Rectal smooth muscle tissue (tissue), 1 donor: ENCODE data around the gene IL9.

Experiments
- H3K27ac ChIP-seq: one replicate; pipeline ENCODE4 v1.7.0; 2013; ENCODE audit warnings: low read depth, low read length, inconsistent platforms
- H3K27me3 ChIP-seq: one replicate; pipeline ENCODE4 v1.7.0; 2013; ENCODE audit warnings: low read length; ENCODE audit not compliant: control insufficient read depth, insufficient read depth
- H3K36me3 ChIP-seq: one replicate; pipeline ENCODE4 v1.7.0; 2013; ENCODE audit warnings: low read length; ENCODE audit not compliant: control insufficient read depth, insufficient read depth
- H3K4me1 ChIP-seq: one replicate; pipeline ENCODE4 v1.7.0; 2013; ENCODE audit warnings: low read length; ENCODE audit not compliant: control insufficient read depth, insufficient read depth
- H3K4me3 ChIP-seq: one replicate; pipeline ENCODE4 v1.7.0; 2013; ENCODE audit warnings: low read length
- H3K9ac ChIP-seq: one replicate; pipeline ENCODE4 v1.7.0; 2013; ENCODE audit warnings: low read length

Gene IL9

DNA sequence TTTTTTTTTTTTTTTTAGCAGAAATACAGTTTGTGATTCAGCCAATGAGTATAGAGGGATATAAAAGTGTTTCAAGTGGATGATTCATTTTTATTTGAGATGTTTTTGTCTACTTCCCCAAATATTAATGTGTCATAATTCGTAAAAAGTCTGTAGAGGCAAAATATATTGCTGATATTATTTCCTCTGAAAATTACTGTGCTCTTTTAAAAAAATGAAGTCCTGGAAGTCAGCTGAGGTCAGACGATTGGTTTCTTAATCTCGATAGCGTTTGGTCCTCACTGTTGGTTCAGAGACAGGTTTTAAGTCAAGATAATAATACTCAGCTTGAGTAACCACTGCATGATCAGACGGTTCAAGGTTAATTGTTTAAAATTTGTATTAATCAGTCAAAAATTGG, 19.5 kb downstream of the IL9 start:
- H3K4me3 ChIP-seq: no peak overlapping the region
- no peak overlapping the region for H3K27ac ChIP-seq
- H3K9ac ChIP-seq: no peak overlapping the region
- H3K4me1 ChIP-seq: peaks cover 6% of the 10 kb centered on the region
- H3K36me3 ChIP-seq: no peaks in the 10 kb centered on the region
- no peaks in the 10 kb centered on the region for H3K27me3 ChIP-seq

DNA sequence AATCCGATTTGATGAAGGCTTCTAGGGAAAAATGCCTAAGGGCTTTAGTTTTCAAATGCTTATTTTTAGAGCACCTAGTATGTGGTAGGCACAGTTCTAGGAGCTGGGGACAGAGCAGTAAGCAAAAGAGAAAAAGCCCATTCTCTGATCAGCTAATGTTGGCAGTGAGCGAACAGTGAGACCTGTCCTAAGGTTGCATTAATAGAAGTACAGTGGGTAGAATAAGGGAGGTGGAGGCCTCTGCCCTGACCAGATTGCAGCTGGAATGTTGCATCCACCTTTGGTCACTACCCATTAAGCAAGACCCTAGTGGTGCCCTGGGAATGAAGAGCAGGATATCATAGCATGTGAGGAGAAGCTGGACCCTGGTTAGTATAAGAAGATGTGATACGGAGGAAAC, 20.1 kb downstream of the IL9 start:
- Histone ChIP-seq H3K27me3 (no peaks in the 10 kb centered on the region), H3K4me1 (peaks cover 6% of the 10 kb centered on the region), H3K9ac (no peak overlapping the region), H3K4me3 (no peak overlapping the region), H3K36me3 (no peaks in the 10 kb centered on the region), H3K27ac (no peak overlapping the region)

DNA sequence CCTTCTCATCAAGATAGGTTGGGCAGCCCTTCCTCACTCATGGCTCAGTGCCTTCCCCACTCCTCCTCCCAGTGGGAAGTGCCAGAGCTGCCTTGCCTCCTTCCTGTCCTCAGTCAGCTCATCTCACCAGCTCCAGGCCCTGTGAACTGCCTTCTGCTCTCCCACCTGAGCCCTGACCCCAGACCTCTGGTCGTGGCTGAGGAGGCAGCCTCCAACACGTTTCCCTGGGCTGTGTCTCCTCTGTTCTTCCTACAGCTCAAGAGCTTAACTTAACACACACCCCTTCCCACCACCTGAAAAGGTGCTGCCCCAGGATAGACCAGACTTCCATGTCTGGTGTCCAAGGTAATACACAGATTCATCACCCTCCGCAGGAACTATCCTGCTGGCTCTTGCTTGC, 21.2 kb downstream of the IL9 start:
- no peak overlapping the region for H3K27ac ChIP-seq
- no peak overlapping the region for H3K9ac ChIP-seq
- H3K27me3 ChIP-seq: no peaks in the 10 kb centered on the region
- H3K4me1 ChIP-seq: peaks cover 6% of the 10 kb centered on the region
- H3K4me3 ChIP-seq: no peak overlapping the region
- H3K36me3 ChIP-seq: no peaks in the 10 kb centered on the region

- no peak overlapping the region for H3K9ac ChIP-seq
- H3K36me3 ChIP-seq: no peaks in the 10 kb centered on the region
- peaks cover 6% of the 10 kb centered on the region for H3K4me1 ChIP-seq
- no peaks in the 10 kb centered on the region for H3K27me3 ChIP-seq
- no peak overlapping the region for H3K27ac ChIP-seq
- no peak overlapping the region for H3K4me3 ChIP-seq
Measured at GRCh38 chr5:135873831-135874230, 21.8 kb downstream of the IL9 start.

DNA sequence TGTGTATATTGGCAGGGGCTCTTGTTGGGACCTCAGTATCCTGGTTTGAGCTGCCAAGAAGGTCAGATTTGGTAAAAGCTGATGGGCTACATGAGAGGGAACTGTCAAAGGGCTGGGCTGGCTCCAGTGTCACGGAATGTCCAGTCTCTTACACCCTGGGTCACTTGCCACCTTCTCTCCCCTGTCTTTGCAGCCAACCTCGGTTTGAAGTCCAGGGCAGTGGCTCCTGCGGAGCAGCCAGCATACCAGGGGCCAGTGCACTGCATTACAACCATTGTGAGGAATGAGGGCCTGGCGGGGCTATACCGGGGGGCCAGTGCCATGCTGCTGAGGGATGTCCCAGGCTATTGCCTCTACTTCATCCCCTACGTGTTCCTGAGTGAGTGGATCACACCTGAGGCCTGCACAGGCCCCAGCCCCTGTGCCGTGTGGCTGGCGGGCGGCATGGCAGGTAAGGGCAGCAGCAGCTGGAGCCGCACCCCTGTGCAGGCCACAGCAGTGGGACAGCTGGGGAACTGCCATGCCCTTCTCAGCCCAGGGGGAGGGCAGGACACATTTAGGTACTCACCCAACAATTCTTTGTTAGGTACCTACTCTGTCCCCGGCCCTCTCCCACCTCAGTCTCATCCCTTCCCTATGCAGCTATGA, 24.2 kb downstream of the IL9 start:
- no peaks in the 10 kb centered on the region for H3K36me3 ChIP-seq
- no peak overlapping the region for H3K27ac ChIP-seq
- no peak overlapping the region for H3K4me3 ChIP-seq
- H3K4me1 ChIP-seq: no peaks in the 10 kb centered on the region
- H3K9ac ChIP-seq: no peak overlapping the region
- H3K27me3 ChIP-seq: no peaks in the 10 kb centered on the region

GRCh38 chr5:135869935-135870334, 25.7 kb downstream of the IL9 start:
- Histone ChIP-seq H3K27me3 (peaks cover 2% of the 10 kb centered on the region), H3K9ac (no peak overlapping the region), H3K4me1 (no peaks in the 10 kb centered on the region), H3K36me3 (no peaks in the 10 kb centered on the region), H3K4me3 (no peak overlapping the region), H3K27ac (no peak overlapping the region)

GRCh38 chr5:135869276-135869675, 26.4 kb downstream of the IL9 start:
- Histone ChIP-seq H3K36me3 (no peaks in the 10 kb centered on the region), H3K4me1 (no peaks in the 10 kb centered on the region), H3K27ac (no peak overlapping the region), H3K9ac (no peak overlapping the region), H3K4me3 (no peak overlapping the region), H3K27me3 (peaks cover 2% of the 10 kb centered on the region)

DNA sequence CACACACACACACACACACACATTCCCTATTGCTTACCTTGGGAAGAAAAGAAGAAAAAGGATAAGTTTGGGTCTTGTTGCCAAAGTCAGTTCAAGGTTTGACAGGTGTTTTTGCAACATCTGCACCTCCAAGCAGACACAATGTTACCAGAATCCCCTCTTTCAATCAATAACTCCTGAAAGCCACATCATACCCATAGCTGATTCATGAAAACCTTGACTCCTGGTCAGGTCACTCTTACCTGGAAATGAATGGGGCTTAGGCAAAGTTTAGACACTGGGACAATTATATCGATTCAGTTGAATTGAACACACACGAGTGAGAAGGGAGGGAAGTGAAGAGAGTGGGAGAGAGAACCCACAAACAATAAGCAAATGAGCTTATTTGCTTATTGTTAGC, 27.0 kb downstream of the IL9 start:
- Histone ChIP-seq H3K4me1 (no peaks in the 10 kb centered on the region), H3K36me3 (no peaks in the 10 kb centered on the region), H3K9ac (no peak overlapping the region), H3K27me3 (peaks cover 2% of the 10 kb centered on the region), H3K4me3 (no peak overlapping the region), H3K27ac (no peak overlapping the region)

DNA sequence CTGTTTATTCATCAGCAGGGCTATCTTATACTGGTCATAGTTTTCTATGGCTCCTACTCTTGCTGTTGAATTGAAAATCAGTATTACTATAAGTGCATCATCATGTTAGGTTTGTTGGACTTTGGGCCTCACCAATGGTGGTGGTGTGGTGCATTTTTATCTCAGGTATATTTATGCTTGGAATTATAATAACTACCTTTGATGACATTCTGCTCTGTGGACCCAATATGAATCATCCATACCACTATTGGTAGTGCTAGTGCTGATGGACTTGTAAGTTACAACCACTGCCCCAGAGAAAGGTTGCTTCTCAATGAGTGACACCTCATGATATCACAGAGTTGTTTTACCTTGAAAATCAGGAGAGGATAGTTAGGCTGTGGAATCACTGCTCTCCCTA, 28.0 kb downstream of the IL9 start:
- Histone ChIP-seq H3K4me3 (no peak overlapping the region), H3K27me3 (peaks cover 2% of the 10 kb centered on the region), H3K36me3 (no peaks in the 10 kb centered on the region), H3K9ac (no peak overlapping the region), H3K27ac (no peak overlapping the region), H3K4me1 (no peaks in the 10 kb centered on the region)

GRCh38 chr5:135866016-135866415, 29.6 kb downstream of the IL9 start:
- Histone ChIP-seq H3K36me3 (no peaks in the 10 kb centered on the region), H3K4me1 (no peaks in the 10 kb centered on the region), H3K9ac (no peak overlapping the region), H3K27me3 (peaks cover 2% of the 10 kb centered on the region), H3K27ac (no peak overlapping the region), H3K4me3 (no peak overlapping the region)

DNA sequence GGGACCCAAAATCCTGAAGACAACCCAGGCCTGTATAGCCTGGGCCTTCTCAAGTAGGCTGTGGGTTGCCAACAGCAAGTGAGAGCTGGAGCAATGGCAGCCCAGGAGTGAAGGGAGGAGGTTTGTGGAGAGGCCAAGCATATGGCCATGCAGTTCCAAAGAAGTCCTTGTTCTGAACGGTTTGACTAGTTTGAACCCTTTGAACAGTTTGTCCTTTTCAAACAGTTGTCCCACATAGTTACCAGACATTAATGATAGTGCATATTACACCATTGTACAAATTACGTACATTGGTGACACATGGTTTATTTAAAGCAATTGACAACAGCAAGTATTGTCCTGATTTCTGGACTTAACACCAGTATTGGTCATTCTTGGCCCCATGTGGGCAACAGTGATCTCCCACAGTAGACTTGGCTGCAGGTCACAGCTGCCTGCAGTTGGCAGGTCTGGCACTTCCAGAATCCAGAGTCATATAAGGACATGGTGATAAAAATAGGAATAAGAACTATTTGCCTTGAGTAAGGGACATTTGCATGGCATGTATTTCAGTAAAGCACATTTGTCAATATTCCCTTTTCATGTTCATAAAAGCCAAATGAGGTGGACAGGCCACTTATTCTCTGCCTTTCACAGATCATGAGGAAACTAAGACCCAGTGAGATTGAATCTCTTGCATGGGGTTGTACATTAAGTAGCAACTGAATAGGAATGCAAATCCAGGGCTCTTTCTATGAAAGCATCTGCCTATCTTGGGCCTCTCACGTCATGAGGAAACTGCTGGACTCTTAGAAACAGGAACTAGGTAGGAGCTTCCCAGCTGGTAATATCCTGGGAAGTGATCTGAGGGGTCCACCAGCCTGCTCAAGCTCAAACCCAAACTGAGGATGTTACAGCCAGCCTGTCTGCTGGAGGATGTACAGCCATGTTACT, 30.9 kb downstream of the IL9 start:
- H3K27me3 ChIP-seq: peaks cover 2% of the 10 kb centered on the region
- no peak overlapping the region for H3K9ac ChIP-seq
- H3K27ac ChIP-seq: no peak overlapping the region
- H3K4me1 ChIP-seq: no peaks in the 10 kb centered on the region
- H3K4me3 ChIP-seq: no peak overlapping the region
- H3K36me3 ChIP-seq: no peaks in the 10 kb centered on the region

GRCh38 chr5:135862744-135863143, 32.9 kb downstream of the IL9 start:
- no peak overlapping the region for H3K27ac ChIP-seq
- H3K4me3 ChIP-seq: no peak overlapping the region
- H3K27me3 ChIP-seq: peaks cover 2% of the 10 kb centered on the region
- no peak overlapping the region for H3K9ac ChIP-seq
- no peaks in the 10 kb centered on the region for H3K4me1 ChIP-seq
- no peaks in the 10 kb centered on the region for H3K36me3 ChIP-seq

DNA sequence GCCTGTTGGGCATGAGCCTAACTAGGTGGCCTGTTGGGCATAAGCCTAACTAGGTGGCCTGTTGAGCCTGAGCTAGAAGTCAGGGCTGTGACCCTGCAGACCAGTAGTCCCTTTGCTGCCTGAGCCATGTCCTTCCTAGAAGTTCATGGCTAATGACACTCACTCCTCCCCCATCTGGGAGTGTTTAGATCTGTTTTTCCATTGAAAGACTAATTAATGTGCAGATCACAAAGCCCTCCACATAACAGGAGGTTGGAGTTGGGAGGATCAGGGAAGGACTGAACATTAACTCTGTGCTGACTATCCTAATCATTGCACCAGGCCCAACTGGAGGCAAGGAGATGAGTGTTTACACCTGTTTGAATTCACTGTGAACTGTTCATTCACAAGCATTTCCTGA, 33.6 kb downstream of the IL9 start:
- no peak overlapping the region for H3K9ac ChIP-seq
- no peaks in the 10 kb centered on the region for H3K36me3 ChIP-seq
- H3K27me3 ChIP-seq: peaks cover 2% of the 10 kb centered on the region
- no peaks in the 10 kb centered on the region for H3K4me1 ChIP-seq
- no peak overlapping the region for H3K27ac ChIP-seq
- H3K4me3 ChIP-seq: no peak overlapping the region
